Stimulated activated CD8-positive, alpha-beta memory T cell treated with anti-CD3 and anti-CD28 coated beads, Interleukin-4, amount 100 ng/mL, for 24 hours (primary cell): Measurements from ENCODE around the gene PLA2G5.

Source experiments
- DNase-seq: peaks from one replicate; pipeline ENCODE4 v3.0.0-alpha.2; 2020; ENCODE audit warnings: low read depth

PLA2G5 gene

DNA sequence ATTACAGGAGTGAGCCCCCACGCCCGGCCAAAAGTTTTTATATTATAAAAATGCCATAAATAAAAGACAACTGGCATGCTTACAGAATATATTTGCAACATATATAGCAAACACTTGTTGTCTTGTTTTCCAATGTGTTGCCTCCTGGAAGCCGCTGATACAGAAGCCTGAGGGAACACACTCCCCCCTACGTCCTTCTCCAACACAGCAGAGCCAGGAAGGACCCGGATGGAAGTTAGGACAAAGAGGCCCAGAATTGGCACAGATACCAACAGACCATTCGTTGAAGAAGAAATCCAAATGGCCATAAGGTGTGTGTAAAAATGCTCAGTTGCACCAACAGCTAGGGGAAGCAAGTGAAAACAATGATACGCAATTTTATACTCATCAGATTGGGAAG lies 1.3 kb upstream of the PLA2G5 start:
- DNase-seq, result no peak

GRCh38 chr1:20070357-20070756 lies 363 bp downstream of the PLA2G5 start:
- DNase-seq, result no peak

- no peak for DNase-seq
Observed at GRCh38 chr1:20071416-20071815, 1.4 kb downstream of the PLA2G5 start.

DNA sequence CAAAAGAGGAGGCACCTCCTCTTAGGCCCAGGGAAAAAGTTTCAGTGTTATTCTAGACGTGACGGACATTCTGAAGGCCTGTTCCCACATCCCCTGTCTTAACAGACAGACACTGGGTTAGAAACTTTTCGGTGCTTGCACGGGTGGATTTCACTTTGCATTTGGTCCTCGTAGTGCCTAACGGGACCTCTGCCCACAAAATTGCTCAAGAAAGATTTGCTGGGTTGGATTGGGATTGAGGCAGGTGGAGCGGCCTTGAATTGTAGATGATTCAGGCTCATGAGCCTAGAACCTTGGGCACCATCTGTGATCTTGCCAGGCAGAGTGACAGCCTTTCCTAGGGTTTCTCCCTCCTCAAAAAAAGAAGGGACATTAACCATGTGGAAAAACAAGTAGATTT lies 2.8 kb downstream of the PLA2G5 start:
- no peak for DNase-seq

DNA sequence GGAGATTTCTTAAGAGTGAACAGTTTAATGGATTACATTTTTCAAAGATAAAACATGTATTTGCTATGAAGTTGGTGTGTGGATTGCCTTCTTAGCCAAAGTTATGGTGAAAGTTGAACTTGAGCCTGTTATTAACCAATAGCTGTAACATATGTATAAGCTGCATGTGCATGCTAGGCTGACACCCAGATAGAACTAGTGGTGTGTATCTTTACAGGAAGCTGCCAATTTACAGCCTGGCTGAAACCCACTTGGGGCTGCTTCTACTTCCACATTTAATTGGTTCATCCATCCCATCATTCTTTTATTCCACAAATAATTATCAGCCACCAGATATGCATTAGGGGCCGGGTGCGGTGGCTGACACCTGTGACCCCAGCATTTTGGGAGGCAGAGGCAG lies 3.3 kb downstream of the PLA2G5 start:
- no peak for DNase-seq

DNA sequence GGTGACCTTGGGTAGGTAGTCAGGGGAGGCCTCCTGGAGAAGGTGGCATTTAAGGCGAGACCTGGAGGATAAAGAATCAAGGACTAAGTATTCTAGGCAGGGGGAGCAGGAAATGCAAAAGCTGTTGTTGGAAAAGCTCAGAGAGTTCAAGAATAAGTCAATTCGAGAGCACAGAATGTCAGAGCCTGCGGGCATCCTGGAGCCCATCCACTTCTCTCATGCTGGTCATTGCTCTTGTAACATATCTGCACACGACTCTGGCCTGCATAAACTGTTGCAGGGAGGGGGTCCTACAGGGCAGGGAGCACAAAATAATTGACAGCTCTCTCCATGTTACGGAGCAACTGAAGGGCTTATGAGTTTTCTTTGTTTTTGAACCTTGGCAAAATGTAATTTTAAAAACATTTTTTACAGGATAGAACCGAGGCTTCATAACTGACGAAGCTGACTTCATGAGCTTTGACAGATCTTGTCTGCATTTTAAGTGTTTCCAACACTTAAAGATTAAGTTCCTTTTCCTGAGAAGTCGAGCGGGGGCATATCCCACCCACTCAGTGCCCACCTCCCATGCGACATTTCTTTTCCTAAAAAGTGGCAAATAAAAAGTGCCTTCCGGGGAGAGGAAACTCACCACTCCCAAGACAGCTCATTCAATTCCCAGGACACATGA lies 4.2 kb downstream of the PLA2G5 start:
- DNase-seq, result no peak

DNA sequence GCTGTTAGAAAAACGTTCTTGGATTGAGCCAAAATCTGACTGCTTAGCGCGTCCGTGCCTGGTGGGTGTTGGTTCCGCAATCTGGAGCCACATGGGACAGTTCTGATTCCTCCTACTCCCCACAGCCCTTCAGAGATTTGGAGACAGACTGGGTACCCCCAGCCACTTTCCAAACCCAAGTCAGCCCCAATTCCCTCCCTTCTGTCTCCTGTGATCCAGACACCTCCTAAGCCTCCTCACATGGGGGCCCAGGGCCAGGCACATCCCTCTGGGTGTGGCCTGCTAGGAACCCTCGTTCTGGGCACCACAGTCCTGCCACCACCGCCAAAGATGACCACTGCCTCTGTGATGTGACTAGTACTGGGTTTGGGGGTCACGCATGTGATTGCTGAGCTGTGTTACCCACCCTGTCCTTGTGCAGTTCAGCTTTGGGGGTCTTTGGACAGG lies 4.8 kb downstream of the PLA2G5 start:
- no peak for DNase-seq

- no peak for DNase-seq
Observed at GRCh38 chr1:20075345-20075744, 5.4 kb downstream of the PLA2G5 start.

DNA sequence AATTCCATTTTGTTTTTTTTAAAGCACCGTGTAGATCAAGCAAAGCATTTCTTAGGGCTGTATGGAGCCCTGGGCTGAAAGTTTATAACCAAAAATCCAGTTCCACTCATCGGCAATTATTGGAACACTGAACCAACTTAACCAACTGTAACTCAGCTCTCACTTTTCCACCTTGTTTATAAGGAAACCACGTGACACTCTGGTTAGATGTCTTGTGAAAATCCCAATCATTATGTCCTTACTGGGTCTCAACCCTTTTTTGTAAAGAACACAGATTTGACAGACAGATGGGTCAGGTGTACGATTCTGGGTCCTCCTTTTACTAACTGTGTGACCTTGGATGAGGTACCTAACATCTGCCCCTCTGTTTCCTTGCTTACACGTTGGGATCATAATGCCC lies 6.2 kb downstream of the PLA2G5 start:
- DNase-seq, result no peak

DNA sequence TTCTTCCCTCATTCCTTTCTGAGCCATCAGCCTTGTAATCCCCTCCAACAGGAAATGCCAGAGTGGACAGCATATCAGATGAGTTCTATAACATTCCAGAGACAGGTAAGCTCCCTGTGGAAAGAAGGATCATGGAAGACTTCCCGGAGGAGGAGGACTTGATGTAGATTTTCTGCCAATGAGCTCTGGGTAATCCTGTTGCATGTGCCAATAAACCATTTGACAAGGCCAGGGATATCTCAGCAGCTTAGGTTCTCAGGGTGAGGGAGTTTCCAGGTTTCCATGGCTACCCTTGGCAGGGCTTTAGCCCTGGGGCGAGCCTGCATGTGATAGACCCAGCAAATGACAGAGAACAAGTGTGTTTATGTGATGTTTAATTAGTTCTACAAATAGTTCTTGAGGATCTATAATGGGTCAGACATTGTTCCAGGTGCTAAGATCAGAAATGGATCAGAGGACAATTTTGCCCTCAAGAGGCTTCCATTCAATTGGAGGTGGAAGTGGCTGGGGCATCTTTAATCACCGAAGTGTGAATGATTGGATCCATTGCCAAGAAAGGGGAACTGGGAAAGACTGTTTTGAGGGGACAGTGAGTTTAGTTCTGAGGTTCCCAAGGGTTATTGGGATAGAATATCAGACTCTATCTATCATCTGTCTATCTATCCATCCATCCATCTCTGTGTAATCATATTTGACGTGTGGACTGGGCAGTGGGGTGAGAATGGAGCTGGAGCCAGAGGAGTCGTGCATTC lies 6.9 kb downstream of the PLA2G5 start:
- no peak for DNase-seq

DNA sequence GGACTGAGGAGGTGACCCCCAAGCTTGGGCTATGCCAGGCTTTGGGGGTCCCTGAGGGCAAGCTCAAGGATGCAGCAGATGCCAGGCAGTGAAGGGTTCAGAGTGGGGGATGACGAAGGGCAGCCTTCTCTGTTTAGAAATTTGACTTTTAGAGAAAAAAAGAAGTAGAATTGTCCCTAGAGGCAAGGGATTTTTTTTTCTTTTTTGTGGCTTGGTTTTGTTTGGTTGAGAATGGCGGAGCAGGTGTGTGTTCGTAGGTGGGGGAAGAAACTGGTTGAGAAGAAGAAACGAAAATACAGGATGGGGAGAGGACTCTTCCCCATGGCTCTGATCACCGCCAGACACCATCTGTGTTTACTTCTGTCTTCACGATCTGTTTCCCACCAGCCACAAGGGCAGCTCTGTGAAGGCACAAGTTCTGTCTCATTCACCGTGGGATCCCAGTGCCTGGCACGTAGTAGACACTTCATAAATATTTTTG lies 8.2 kb downstream of the PLA2G5 start:
- DNase-seq, result no peak

DNA sequence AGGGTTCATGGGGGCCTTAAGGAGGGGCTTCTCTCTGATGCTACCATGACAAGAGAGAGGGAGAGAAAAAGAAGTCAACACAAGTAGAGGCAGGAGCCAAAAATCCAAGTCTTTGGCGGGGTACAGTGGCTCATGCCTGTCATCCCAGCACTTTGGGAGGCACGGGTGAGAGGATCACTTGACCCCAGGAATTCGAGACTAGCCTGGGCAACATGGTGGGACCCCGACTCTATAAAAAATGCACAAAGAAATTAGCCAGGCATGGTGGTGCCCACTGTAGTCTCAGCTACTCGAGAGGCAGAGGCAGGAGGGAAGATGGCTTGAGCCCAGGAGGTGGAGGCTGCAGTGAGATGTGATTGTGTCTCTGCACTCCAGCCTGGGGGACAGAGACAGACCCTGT lies 8.7 kb downstream of the PLA2G5 start:
- DNase-seq, result no peak

- DNase-seq, result no peak
Observed at GRCh38 chr1:20079661-20080305, 9.8 kb downstream of the PLA2G5 start.

DNA sequence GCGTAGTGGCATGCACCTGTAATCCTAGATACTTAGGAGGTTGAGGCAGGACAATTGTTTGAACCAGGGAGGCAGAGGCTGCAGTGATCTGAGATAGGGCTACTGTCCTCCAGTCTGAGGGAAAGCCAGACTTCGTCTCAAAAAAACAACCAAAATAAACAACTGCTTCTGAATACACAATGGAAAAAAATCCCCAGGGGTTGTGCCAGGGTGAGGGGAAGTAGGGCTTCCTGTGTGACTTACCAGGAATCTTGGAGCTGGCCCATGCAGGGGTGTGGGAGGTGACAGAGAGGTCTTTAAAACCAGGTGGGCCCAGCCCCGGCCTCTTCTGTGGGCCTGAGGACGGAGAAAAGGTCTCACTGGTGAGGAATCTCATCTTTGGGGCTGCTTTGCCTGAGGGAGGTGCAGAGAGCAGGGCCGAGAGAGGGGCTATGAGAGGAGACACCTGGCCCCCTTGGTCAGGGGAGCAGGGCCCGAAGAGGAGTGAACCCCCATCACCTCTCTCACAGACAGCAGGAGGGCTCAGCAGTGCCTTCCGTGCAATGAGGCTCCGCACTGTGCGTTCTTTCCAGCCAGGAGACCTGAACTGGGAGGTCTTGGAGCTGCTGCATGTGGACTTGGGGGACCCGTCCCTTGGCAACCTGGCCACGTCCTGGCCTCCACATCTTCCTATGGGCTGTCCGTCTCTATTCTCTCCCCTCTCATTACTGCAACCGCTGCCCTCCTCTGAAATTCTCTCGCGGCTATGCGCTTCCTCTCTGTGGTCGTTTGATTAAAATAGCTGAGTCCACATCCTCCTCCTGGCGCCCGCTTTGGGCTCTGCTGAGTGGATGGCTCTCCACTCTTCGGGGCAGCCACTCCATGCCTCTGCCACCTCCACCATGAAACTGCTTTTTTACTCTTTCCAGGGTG lies 10.7 kb downstream of the PLA2G5 start:
- no peak for DNase-seq

GRCh38 chr1:20081353-20081810 lies 11.4 kb downstream of the PLA2G5 start:
- no peak for DNase-seq

- DNase-seq, result no peak
Observed at GRCh38 chr1:20082772-20083171, 12.8 kb downstream of the PLA2G5 start.

DNA sequence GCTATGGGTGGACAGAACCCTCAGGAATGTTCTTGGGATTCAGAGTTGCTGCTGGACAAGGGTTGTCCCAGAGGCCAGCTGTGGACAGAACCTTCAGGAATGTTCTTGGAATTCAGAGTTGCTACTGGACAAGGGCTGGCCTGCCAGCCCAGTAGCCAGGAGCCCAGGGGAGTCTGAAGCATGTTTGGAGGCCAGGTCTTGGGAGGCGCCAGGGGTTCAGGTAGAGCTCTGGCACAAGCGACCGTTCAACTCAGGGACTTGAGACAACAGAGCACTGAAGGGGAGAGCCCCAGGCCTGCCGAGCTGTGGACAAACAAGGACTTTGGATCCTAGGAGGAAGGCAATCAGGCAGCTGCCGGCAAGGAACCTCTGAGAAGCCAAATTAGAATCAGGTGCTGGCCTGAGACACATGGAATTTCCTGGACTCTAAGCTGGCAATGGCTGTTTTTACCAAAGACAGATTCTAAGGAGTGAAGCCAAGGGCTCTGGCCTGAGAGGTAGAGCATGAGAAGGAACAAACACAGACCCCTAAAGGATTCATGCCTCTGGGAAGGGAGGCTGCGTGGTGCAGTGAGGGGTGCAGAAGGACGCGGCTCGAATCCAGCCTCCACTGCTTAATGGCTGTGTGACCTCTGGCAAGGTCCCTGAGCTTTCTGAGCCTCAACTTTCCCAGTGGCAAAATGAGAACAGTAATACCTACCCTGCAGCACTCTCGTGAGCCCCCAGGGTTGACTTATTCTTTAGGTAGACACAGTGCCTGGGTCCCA lies 13.4 kb downstream of the PLA2G5 start:
- DNase-seq, result no peak

DNA sequence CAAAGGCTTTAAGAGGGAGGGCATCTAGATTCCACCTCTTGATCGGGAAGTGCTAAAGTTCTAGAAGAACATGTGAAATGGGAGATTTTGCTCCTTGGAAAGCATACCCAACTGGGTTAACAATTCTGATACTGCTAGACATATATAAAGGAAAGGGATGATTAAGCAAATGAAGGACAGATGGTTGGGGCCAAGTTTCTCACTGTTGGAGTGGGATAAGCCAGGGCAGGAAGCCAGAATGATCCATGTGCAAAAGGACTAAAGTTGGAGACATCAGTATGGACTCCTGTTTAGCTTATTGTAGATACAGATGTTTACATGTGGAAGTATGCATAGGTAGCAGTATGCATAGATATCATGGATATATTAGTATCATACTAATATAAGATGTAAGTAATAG lies 16.8 kb downstream of the PLA2G5 start:
- no peak for DNase-seq

GRCh38 chr1:20087668-20088067 lies 17.7 kb downstream of the PLA2G5 start:
- no peak for DNase-seq

GRCh38 chr1:20089328-20090077 lies 19.5 kb downstream of the PLA2G5 start:
- DNase-seq, result no peak
